Activated naive CD4-positive, alpha-beta T cell treated with anti-CD3 and anti-CD28 coated beads, Interleukin-2, amount 50 U/mL, for 72 hours (primary cell): Measurements from ENCODE around the gene NOP53. TPM values are rescaled to one million over a fixed set of nuclear protein-coding genes. Genes with fewer than 3 reads are reported as not detected.
"Not testable (repeated sequence)": the region's sequence is repeated elsewhere in the genome, so short reads cannot be mapped to it uniquely, and the experiment has no call there.

Experiments
- ATAC-seq, 2 donors: fragments of 150-1000 bp; cut with Tn5 transposase; 2 replicates each; pipeline ENCODE4 v1.10.0; 2021; ENCODE audit warnings: mild to moderate bottlenecking in 2 of 2, moderate library complexity in 2 of 2
- DNase-seq, 2 donors: peaks; one replicate each; pipeline ENCODE4 v3.0.0; 2021 to 2022; ENCODE audit warnings: low spot score in 2 of 2
- H3K27ac Mint-ChIP-seq, 2 donors: one replicate each; pipeline ENCODE4 v1.8.0; 2022; ENCODE audit warnings: mild to moderate bottlenecking in 2 of 2, mixed read lengths in 2 of 2
- H3K36me3 Mint-ChIP-seq, 2 donors: one replicate each; pipeline ENCODE4 v1.8.0; 2022; ENCODE audit warnings: mixed read lengths in 2 of 2
- H3K9me3 Mint-ChIP-seq, 2 donors: one replicate each; pipeline ENCODE4 v1.8.0; 2022; ENCODE audit warnings: mixed read lengths in 2 of 2
- total RNA-seq, 2 donors: library from RNA; stranded (reverse); gene quantifications; one replicate each; pipeline ENCODE4 v1.2.3, GENCODE V29; 2022

The NOP53 gene
- total RNA-seq, 2 donors from 2014 or later: 324 to 421 TPM

- H3K27ac Mint-ChIP-seq: no peak within 1 kb of the TSS
- DNase-seq: peak in 1 of 2 donors; percentile 70
- no peaks in the 10 kb centered on the region for H3K9me3 Mint-ChIP-seq
- H3K36me3 Mint-ChIP-seq: peaks cover 0 to 11% of the 10 kb centered on the region in 2 donors
- peak; percentile 86 to 87 for ATAC-seq
Observed at GRCh38 chr19:47713046-47714021, 32.0 kb upstream of the NOP53 start, which contains the start of gene EHD2. Gene EHD2, plus strand, starts transcription at chr19:47713422. Its CDS starts 3,191 bp downstream, at chr19:47716613.

- DNase-seq (no peak), ATAC-seq (no peak)
- Mint-ChIP-seq H3K9me3 (no peaks in the 10 kb centered on the region), H3K27ac (no peak overlapping the region), H3K36me3 (peaks cover 0 to 11% of the 10 kb centered on the region in 2 donors)
Observed at GRCh38 chr19:47714339-47714738, 31.0 kb upstream of the NOP53 start.

GRCh38 chr19:47714855-47715254 lies 30.5 kb upstream of the NOP53 start:
- not testable (repeated sequence) for H3K9me3 Mint-ChIP-seq, ATAC-seq, DNase-seq, H3K27ac Mint-ChIP-seq
- peaks cover 0 to 11% of the 10 kb centered on the region in 2 donors for H3K36me3 Mint-ChIP-seq

- H3K9me3 Mint-ChIP-seq: no peaks in the 10 kb centered on the region
- peaks cover 0 to 11% of the 10 kb centered on the region in 2 donors for H3K36me3 Mint-ChIP-seq
- H3K27ac Mint-ChIP-seq: no peak overlapping the region
Observed at GRCh38 chr19:47716270-47716937, 28.9 kb upstream of the NOP53 start.

GRCh38 chr19:47718415-47719046 lies 26.8 kb upstream of the NOP53 start:
- not testable (repeated sequence) for ATAC-seq, H3K27ac Mint-ChIP-seq, DNase-seq, H3K9me3 Mint-ChIP-seq
- peaks cover 0 to 11% of the 10 kb centered on the region in 2 donors for H3K36me3 Mint-ChIP-seq

More at GRCh38 chr19:47716270-47716937, 28.9 kb upstream of the NOP53 start:
- no peak for ATAC-seq
- DNase-seq: no peak

GRCh38 chr19:47719047-47719859 lies 26.1 kb upstream of the NOP53 start:
- DNase-seq (no peak), ATAC-seq (no peak)
- H3K9me3 Mint-ChIP-seq: no peaks in the 10 kb centered on the region
- H3K36me3 Mint-ChIP-seq: peaks cover 0 to 4% of the 10 kb centered on the region in 2 donors
- no peak overlapping the region for H3K27ac Mint-ChIP-seq

- no peak for ATAC-seq
- Mint-ChIP-seq H3K27ac (no peak overlapping the region), H3K36me3 (no peaks in the 10 kb centered on the region), H3K9me3 (no peaks in the 10 kb centered on the region)
- no peak for DNase-seq
Observed at GRCh38 chr19:47720669-47721422, 24.5 kb upstream of the NOP53 start.

GRCh38 chr19:47723581-47723940 lies 21.8 kb upstream of the NOP53 start:
- DNase-seq: no peak
- no peaks in the 10 kb centered on the region for H3K9me3 Mint-ChIP-seq
- peak overlapping the region in 1 of 2 donors; percentile 74 for H3K27ac Mint-ChIP-seq
- ATAC-seq: peak; percentile 54 to 67
- H3K36me3 Mint-ChIP-seq: no peaks in the 10 kb centered on the region

GRCh38 chr19:47725759-47726401 lies 19.5 kb upstream of the NOP53 start:
- Mint-ChIP-seq H3K36me3 (no peaks in the 10 kb centered on the region), H3K27ac (no peak overlapping the region), H3K9me3 (no peaks in the 10 kb centered on the region)
- no peak for ATAC-seq
- no peak for DNase-seq

GRCh38 chr19:47726467-47726866 lies 18.9 kb upstream of the NOP53 start:
- no peak for ATAC-seq
- H3K27ac Mint-ChIP-seq: no peak overlapping the region
- no peak for DNase-seq
- H3K36me3 Mint-ChIP-seq: no peaks in the 10 kb centered on the region
- no peaks in the 10 kb centered on the region for H3K9me3 Mint-ChIP-seq

GRCh38 chr19:47728295-47728694 lies 17.1 kb upstream of the NOP53 start:
- not testable (repeated sequence) for H3K36me3 Mint-ChIP-seq, ATAC-seq, H3K27ac Mint-ChIP-seq, DNase-seq, H3K9me3 Mint-ChIP-seq

- DNase-seq: no peak
- Mint-ChIP-seq H3K9me3 (no peaks in the 10 kb centered on the region), H3K27ac (peak overlapping the region in 1 of 2 donors; percentile 68), H3K36me3 (no peaks in the 10 kb centered on the region)
- peak; percentile 60 to 77 for ATAC-seq
Observed at GRCh38 chr19:47729468-47729798, 15.9 kb upstream of the NOP53 start.

- DNase-seq (peak; percentile 75 to 81), ATAC-seq (peak; percentile 93)
- Mint-ChIP-seq H3K9me3 (no peaks in the 10 kb centered on the region), H3K36me3 (no peaks in the 10 kb centered on the region), H3K27ac (peak overlapping the region in 1 of 2 donors; percentile 68)
Observed at GRCh38 chr19:47729799-47730520, 15.4 kb upstream of the NOP53 start.

- peak overlapping the region in 1 of 2 donors; percentile 68 for H3K27ac Mint-ChIP-seq
- H3K36me3 Mint-ChIP-seq: no peaks in the 10 kb centered on the region
- ATAC-seq (no peak), DNase-seq (no peak)
- no peaks in the 10 kb centered on the region for H3K9me3 Mint-ChIP-seq
Observed at GRCh38 chr19:47730521-47730889, 14.8 kb upstream of the NOP53 start.

GRCh38 chr19:47730910-47731309 lies 14.4 kb upstream of the NOP53 start:
- H3K27ac Mint-ChIP-seq: peak overlapping the region in 1 of 2 donors; percentile 68

More at GRCh38 chr19:47730910-47731309, 14.4 kb upstream of the NOP53 start:
- DNase-seq (no peak), ATAC-seq (no peak)
- H3K36me3 Mint-ChIP-seq: no peaks in the 10 kb centered on the region
- no peaks in the 10 kb centered on the region for H3K9me3 Mint-ChIP-seq
